GM19467 (cell line): ENCODE results near the gene ARSG.

ENCODE experiments used
- ATAC-seq: cut with Tn5 transposase; IDR thresholded peaks from one replicate; pipeline ENCODE4 v1.9.1; 2021; ENCODE audit warnings: mild to moderate bottlenecking, moderate library complexity; ENCODE audit not compliant: unreplicated experiment

ARSG gene

DNA sequence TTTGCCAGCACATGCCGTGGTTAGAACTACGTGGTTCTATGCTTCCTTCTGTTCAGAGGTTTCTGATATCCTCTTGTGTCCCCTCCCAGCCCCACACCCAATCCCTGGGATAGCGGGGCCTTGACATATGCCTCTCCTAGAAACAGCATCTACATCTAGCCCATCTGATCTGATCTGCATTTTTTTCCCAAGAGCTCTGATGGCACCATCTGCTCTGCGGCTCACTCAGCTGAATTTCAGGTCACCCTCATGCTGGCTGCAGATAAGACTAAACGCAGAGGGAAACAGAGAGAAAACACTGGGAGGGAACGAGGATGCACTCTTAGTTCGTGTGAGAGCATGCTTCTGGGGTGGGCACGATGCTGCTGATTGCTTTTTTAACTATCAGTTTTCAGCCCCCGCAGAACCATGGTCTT lies 155.3 kb downstream of the ARSG start:
- no peak for ATAC-seq

DNA sequence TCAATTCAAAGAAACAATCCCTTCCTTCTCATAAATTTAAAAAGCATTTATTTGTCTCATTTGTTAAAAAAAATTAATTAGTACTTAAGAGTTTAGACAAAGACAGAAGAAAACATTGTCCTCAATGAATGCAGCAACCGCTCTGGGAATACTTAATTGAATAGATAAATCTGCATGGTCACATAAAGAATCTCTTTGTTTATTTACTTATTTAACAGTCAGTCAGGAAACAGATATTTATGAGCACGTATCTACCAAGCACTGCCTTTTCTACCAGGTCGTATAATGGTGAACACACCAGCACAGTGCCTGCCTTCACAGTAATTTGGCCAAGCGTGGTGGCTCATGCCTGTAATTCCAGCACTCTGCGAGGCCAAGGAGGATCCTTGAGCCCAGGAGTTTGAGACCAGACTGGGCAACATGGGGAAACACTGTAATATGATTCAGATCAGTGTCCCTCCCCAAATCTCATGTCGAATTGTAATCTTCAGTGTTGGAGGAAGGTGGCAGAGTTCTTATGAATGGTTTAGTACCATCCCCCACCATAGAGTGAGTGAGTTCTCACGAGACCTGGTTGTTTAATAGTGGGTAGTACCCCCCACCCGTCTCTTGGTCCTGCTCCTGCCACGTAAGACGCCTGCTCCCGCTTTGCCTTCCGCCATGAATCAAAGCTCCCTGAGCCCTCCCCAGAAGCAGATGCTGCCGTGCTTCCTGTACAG lies 157.9 kb downstream of the ARSG start:
- no peak for ATAC-seq

DNA sequence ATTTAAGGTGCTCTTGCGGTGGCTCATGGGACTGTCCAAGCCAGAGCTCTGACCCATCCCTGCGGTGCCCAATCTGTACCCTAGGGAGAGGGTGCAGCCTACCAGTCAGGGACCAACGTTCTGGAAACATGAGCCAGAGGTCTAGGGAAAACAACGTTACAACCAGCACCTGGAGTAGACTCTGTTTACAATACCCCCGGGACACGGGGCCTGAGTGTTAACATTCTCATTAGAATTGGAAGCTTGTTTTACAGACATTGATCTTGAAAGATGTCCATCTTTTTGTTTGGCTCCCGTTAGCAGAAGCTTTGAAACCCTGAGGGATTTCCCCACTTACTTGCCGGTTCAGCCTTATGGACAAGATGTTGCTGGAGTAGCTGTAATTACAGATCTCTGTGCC lies 159.1 kb downstream of the ARSG start:
- no peak for ATAC-seq

DNA sequence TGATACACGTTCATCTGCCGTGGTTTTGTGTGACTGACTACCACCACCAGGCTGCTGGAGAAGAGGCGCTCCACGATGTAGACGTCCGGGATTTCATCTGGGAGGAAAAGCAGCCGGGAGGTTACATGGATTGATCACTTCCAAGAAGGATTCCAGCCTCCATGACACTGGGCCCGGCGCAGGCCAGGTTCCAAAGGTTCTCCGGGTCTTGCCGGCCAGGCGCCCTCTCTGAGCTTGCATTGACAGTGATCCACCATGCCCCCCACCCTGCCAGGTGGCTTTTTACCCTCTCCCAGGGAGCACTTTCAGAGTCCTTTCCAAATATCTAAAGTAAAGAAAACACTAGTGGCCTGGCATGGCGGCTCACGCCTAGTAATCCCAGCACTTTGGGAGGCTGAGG lies 159.5 kb downstream of the ARSG start:
- ATAC-seq: no peak

DNA sequence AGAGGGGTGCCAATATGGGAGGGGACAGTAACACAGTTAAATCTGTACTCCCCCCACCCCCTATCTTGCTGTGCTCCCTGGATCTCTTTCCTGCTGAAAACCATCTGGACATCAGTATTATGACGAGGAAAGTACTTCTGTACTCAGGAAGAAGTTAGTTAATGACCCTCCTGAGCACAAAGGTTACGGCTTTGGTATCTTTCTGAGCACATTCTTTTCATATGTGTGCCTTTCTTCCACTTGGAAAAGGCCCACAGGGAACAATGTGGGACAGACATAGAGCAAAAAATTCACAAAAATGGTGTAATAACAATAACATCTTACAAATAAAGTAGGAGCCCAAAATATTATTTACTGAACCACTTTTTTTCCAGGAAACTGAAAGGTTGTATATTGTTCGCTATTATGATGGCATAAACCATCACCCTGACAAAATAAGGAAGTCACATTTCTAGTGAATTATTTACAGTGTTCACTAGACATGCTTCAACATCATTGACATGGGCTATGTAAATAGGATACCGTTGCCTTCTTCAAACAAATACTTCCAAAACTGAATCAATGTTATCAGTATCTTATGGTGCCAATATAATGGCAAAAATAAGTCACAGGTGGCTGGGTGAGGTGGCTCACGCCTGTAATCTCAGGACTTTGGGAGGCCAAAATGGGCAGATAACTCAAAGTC lies 160.5 kb downstream of the ARSG start:
- no peak for ATAC-seq

DNA sequence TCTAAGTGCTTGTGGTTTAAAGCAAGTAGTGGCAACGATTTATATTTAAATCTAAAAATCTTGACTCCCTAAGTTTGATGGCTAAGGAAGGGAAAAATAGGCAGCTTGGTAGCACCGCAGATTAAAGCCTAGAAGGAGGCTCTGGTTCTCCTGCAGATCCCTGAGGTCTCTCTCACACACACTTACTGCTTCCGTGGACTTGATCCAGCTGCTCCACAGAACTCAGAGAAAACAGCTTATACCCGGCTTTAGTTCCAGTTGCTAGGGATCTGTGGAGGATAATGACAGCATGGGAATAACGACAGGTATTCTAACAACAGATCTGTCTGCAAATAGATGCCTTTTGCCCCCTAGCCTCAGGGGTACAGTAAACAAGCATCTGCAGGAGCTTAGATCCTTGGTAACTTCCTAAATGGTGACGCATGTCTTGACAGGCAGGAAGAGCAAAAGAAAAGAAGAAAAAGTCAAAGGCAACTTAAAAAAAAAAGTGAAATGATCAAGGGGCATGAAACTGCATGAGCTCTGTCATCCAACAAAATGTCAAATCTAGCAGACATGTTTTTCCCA lies 161.5 kb downstream of the ARSG start:
- no peak for ATAC-seq

DNA sequence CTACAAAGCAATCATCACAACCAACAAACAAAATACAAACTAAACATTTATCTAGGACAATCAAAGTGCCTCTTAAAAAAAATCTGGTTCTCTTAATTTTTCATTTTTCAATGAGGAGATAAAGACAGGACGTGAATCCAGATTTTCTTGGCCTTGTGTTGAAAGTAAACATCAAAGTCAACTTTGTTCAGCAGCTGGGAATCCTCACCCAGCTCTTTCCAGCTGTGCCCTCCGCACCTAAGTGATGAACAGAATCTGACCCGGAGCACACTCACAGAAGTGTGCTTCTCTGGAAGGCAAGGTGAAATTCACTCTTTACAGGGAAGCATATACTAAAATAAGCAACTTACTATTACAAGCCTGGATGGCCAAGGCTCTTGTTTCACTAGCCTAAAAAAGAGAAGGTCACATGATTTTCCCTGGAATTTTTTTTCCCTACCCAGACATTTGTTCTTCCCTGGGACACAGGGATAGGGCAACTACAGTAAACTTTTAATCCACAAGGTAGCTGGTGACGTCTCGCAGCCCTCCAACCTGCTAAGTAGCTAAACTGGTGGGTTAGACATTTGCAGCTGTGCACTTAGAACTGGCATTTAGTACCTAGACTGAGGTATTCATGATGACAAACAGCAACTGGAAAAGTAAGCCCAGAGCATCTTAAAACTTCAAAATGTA lies 162.8 kb downstream of the ARSG start:
- ATAC-seq: no peak

DNA sequence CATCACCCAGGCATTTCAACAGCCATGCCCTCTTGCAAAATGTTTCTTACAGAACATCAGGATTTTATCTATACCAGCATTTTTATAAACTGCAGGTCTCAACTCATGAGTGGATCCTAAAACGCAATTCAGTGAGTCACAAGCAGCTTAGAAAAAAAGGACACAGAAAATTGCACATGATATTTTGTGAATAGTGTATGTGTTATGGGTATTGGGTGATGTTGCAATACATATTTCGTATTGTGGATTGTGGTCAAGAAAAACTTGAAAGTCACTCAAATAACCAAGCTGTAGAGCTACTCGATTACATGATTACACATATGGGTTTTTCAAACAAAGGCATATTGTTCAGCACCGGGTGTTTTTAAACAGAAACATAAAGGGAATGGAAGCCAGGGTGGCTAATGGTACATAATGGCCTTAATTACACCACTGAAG lies 164.6 kb downstream of the ARSG start:
- no peak for ATAC-seq

DNA sequence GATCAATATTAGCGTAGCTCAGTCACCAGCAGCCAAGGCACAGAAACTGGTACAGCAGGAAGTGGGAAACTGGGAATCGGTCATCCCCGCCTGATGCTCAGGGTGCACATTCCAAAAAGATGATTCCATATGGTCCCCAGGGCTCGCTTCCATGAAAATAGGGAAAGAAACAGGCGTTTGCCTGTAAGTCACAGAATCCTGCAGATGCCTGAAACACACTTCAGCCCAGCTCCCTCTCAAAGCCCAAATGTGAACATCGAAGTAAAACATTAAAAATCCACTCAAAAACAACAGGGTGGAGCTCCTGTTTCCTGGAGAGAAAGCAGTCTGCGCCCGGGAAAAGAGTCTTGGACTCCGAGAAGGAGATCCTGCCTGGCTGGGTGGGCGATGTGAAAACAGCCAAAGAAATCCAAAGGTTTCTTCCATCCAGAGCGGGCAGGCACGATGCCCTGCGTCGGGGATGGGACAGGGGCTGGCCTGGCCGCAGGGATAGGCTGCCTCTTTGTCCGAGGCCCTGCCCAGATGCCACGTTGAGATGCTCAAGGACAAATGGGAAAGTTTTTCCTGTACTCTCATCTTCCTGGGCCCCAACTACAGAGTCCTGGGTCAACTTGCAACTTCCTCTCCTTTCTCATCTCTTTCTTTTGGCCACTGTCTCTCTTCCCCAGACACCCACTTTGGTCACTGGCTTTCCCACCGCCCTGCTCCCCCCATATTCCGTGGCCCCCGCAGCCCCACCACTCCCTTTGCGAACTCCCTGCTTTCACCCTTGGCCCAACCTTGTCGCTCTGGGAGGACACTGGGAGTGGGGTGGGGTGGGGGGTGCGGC lies 165.3 kb downstream of the ARSG start:
- ATAC-seq: no peak

DNA sequence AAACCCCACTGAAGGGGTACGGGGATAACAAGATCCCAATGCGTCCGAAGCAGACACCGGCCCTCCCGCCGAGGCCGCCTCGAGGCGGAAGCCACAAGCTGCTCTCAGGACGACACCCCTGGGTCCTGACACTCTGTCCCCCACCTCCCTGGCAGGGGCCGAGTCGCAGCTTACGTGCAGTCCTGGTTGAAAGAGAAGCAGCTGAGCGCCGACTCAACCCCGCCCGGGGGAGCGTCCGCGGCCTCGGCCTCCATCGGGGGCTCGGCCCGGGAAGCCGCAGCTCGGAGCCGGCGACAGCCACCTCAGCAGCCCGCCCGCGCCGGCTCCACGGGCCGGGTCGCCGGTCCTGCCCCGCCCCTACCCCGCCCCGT lies 165.9 kb downstream of the ARSG start, which contains the start of gene WIPI1:
WIPI1 (minus strand) TSS at position 329 of the 371 bp plus-strand sequence; CDS start at position 254, 75 bp downstream.
- ATAC-seq: peak; percentile 30

DNA sequence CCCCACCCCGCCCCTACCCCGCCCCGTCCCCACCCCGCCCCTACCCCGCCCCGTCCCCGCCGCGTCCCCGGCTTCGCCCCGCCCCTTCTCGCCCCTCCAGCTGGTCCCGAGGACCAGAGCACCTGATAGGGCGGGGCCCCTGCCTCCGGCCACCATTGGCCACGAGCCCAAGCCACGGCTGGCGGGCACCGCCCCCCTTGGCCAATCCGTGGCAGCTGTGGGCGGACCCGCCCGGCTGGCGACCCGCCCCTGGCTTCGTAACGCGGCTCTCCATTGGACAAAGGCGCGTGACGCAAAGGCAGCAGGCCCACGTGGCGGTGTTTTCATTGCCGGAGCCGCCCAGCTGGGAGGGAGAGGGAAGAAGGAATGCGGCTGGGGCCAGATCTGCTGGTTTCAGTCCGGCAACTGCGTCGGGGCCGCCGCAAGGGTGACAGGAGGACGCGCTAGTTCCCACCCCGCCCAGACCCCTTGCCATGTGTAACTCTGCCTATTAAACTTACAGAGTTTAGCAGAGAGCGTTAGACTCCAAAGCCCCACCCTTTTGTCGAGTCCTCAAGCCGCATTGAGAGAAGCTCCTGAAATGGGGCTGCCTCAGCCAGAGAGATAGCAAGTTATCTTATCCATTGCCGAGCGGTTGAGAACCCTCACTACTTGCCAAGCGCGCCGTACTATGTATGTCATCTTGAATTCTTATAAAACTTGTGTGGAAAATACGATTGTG lies 166.4 kb downstream of the ARSG start:
- peak; percentile 69 for ATAC-seq

DNA sequence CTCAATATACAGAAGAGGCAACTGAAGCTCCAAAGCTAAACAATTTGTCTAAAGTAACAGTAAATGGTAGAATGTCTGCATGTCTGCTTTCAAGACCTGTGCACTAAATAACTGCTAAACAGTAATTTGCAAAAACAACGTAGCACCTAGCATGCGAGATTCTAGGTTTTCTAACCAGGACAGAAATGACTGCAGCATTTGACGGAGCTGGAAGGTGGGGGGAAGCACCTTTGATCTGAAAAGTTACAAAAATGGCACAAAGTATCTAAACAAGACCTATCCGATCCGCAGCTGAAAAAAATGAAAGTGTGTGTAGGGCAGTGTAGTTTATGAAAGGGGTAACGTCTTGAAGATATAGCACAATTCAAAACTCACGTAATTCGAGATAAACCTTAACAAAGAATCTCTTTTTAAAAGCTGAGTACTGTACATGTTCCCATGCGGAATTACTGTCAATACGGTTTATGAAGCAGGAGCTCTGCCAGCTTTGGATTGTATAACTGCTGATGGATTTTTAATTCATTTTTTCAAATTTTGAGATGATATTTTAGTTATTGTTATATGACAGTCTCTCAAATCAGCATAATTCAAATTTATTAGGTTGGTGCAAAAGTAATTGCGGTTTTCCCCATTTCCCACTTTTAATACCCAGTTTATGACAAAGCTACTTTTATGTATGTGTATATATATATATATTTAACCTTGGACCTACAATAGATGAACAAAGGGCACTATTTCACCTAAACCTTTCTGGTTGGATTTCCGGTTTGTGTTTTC lies 167.2 kb downstream of the ARSG start:
- no peak for ATAC-seq

DNA sequence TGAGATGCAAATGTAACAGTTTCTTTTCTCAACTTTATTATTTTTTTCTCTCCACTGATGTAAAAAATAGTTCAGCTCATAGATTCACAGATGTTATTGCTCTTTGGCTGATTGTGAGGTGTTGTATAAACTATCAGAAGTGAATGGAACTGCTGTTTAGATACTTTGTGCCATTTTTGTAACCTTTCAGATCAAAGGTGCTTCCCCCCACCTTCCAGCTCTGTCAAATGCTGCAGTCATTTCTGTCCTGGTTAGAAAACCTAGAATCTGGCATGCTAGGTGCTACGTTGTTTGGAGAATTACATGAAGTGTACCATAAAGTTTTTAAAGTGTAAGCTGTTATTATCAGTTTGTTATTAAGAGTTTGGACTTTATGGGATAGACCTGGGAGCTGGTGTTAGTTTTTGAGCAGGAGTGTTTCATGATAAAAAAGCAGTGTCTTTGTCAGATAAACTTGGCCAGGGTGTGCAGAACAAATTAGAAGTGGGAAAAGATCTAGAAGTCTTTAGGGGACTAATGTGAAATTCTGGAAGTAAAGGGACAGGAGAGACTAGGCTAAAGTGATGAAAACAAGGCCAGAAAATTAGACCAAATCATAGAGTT lies 167.8 kb downstream of the ARSG start:
- ATAC-seq: no peak

DNA sequence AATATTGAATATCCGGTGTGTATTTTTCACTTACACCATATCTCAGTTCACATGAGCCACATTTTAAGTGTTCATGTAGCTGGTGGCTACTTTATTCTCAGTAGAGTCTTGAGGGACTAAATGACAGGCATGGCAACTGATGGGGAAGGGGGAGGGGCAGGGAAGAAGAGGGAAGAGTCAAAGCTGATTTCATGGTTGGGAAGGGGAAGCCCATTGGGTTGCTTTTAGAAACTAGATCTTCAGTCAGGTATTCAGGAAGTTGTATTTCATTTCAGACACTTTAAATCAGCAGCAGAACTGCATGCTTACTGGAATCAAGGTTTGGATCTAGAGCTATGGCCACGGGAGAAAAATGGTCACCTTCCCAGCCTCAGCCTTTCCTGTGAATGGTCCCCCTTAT lies 168.9 kb downstream of the ARSG start:
- no peak for ATAC-seq

DNA sequence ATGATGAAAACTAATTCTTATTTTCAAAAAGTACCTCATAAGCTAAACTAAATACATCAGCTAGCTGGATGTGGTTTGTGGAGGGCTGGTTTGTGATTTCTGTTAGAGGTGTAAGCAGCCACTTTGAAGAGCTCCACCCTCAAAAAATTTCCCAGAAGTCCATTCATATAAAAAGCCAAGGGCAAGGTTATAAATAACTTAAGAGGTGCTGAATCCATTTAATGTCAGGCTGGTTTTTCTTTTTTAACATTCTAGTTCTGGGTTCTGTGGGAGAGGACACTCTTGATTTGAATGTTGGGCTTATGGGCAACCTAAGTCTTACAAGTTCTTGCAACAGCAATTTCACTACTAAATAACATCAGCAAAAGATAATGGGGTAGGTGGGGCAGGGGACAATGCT lies 169.4 kb downstream of the ARSG start:
- no peak for ATAC-seq

DNA sequence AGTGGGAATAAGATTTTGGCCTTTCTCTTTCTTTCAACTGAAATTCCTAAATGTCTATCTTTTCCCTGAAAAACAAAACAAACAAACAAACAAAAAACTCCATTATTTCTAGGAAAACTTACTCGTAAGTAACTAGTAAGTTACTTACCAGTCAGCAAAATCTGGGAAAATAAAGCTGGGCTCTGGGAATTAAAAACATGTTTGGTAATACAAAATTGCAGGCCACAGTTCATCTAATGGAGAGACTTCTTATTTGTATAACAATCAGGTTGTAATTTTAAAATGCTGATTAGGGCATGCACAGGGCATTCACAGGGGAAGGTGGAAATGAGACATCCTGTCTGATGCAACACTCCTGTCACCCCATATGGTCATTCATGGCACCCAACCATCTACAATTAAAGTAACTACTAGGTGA lies 169.8 kb downstream of the ARSG start:
- no peak for ATAC-seq

DNA sequence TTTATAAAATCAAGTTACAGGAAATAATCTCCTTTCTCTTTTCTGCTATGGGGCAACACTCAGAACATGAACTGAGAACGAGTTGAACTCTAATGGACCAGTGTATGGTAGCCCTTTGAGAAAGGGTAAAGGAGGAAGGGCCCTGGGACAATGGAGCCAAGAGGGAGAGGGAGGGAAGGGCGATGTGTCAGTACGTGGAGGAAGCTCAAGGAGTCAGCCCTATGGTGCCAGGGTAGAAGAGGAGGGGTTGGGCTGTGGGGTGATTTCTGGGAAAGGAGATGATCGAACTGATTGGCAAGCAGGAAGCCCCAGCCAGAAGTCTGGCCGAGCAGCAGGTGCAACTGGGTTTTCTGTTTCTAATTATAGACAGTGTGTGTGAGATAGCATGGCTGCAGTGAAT lies 170.3 kb downstream of the ARSG start:
- no peak for ATAC-seq

DNA sequence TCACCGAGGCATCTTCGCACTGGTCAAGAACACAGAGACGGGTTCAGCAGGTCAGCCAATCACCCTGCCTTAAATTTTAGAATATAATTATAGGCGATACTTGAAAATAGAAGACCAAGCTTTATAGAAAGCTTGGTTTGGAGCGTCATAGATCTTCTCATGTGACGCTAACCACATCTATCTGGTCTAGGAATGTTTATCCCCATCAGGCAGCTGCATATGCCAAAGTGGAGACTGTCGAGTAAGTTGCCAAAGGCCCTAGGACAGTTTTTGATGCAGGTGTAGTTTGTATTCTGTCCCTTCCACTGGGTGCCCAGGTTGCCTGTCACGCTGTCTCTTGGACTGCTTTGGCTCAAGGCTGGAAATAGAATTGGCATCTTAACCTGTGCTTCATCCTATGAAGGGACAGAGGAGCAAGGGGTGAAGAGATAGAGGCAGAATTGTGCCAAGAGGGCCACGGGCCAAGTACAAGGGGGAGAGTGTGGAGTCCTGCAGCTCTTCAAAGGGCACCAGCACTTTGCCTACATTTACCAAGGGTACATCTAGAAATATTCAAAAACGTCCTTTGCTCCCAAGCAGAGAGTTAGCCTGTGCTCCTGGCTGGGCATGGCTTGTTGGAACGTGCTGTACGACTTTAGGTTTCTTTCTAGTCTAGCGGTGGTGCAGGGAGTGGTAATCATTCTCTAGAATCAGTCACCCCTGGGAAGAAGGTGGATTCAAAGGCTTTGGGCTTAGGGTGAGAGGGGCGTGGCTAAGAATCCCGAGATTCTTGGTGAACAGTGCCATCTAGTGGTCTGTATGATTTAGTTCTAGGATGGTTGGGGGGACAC lies 171.3 kb downstream of the ARSG start:
- peak; percentile 31 for ATAC-seq
